ENCODE results near the gene AVL9. TPM values are rescaled to one million over a fixed set of nuclear protein-coding genes. Genes with fewer than 3 reads are reported as not detected.

The AVL9 gene
- polyA plus RNA-seq, 1 of the 3 experiments (the other 2 are of a cell fraction), result 8.9 TPM

GRCh38 chr7:32447218-32447617, 48.1 kb upstream of the AVL9 start:
- Histone ChIP-seq H3K4me3 (ENCODE audit: low read depth in 2 of 2, low read length in 1 of 2) (no peak overlapping the region), H3K9me2 (no peaks in the 10 kb centered on the region), H3F3A (replicated peaks; ENCODE audit: insufficient read depth) (no peaks in the 10 kb centered on the region), H4K20me1 (ENCODE audit: insufficient read depth) (no peaks in the 10 kb centered on the region), H2AFZ (ENCODE audit: low read depth) (no peak overlapping the region), H3K9ac (no peak overlapping the region), H3K4me2 (no peak overlapping the region), H3K27me3 (ENCODE audit: insufficient read depth) (peaks cover 12% of the 10 kb centered on the region; the same call in 1 of the 2 replicates), H3K36me3 (replicated peaks in 1 of 2; ENCODE audit: control insufficient read depth in 1 of 2, insufficient read depth in 2 of 2, low read length in 1 of 2) (no peaks in the 10 kb centered on the region), H3K79me2 (ENCODE audit: insufficient read depth) (no peaks in the 10 kb centered on the region), H3K9me3 (no peaks in the 10 kb centered on the region), H3K27ac (ENCODE audit: low read depth in 2 of 2, low read length in 1 of 2) (no peak overlapping the region), H3K4me1 (ENCODE audit: control insufficient read depth in 1 of 2, insufficient read depth in 2 of 2, low read depth in 1 of 2, low read length in 1 of 2) (no peaks in the 10 kb centered on the region)
- TF ChIP-seq TCF12 (IDR thresholded peaks at IDR 0.05) (no peak), ELF1 (IDR thresholded peaks at IDR 0.05) (no peak), CHD2 (IDR thresholded peaks at IDR 0.05; ENCODE audit: low read length, partially characterized antibody) (no peak), YY1 (IDR thresholded peaks at IDR 0.05; ENCODE audit: low read depth) (no peak), TEAD4 (IDR thresholded peaks at IDR 0.05; ENCODE audit: borderline replicate concordance, insufficient read depth) (no peak), NRF1 (IDR thresholded peaks at IDR 0.05; ENCODE audit: low read depth, low read length) (no peak), GATA2 (CRISPR knock-in tag; IDR thresholded peaks at IDR 0.05) (no peak), RCOR1 (IDR thresholded peaks at IDR 0.05; ENCODE audit: low read length) (no peak), JUND (IDR thresholded peaks at IDR 0.05) (no peak), CTCF (IDR thresholded peaks at IDR 0.05) (no peak), FOXM1 (IDR thresholded peaks at IDR 0.05; ENCODE audit: low read depth) (no peak), POLR2AphosphoS5 (IDR thresholded peaks at IDR 0.05; ENCODE audit: low read depth, low read length) (no peak), RAD21 (IDR thresholded peaks at IDR 0.05; ENCODE audit: low read length) (no peak), SMC3 (IDR thresholded peaks at IDR 0.05; ENCODE audit: low read depth, low read length) (no peak), RXRA (IDR thresholded peaks at IDR 0.05; ENCODE audit: borderline replicate concordance, low read depth) (no peak), MEF2A (IDR thresholded peaks at IDR 0.05; ENCODE audit: borderline replicate concordance, low read depth) (no peak)
- 7% methylated on average over 2 of the region's 2 CpGs for WGBS (ENCODE audit: low lambda C conversion rate)
- ChIA-PET CTCF (interaction anchor here (3.3 kb wide), 1 partner anchor 32 kb away, joined by 9 read pairs; no protein-coding TSS in a partner anchor), POLR2A (no interaction called here)
- no peak for DNase-seq

- Histone ChIP-seq H3K79me2 (ENCODE audit: insufficient read depth) (no peaks in the 10 kb centered on the region), H4K20me1 (ENCODE audit: insufficient read depth) (no peaks in the 10 kb centered on the region), H3K9ac (no peak overlapping the region), H3K9me3 (no peaks in the 10 kb centered on the region), H3K4me3 (ENCODE audit: low read depth in 2 of 2, low read length in 1 of 2) (no peak overlapping the region), H3K9me2 (no peaks in the 10 kb centered on the region), H2AFZ (ENCODE audit: low read depth) (no peak overlapping the region), H3K4me1 (ENCODE audit: control insufficient read depth in 1 of 2, insufficient read depth in 2 of 2, low read depth in 1 of 2, low read length in 1 of 2) (no peaks in the 10 kb centered on the region), H3F3A (replicated peaks; ENCODE audit: insufficient read depth) (no peaks in the 10 kb centered on the region), H3K4me2 (no peak overlapping the region), H3K27ac (ENCODE audit: low read depth in 2 of 2, low read length in 1 of 2) (no peak overlapping the region), H3K27me3 (ENCODE audit: insufficient read depth) (peaks cover 22% of the 10 kb centered on the region; the same call in 1 of the 2 replicates), H3K36me3 (replicated peaks in 1 of 2; ENCODE audit: control insufficient read depth in 1 of 2, insufficient read depth in 2 of 2, low read length in 1 of 2) (no peaks in the 10 kb centered on the region)
- 9% methylated on average over 8 of the region's 8 CpGs for WGBS (ENCODE audit: low lambda C conversion rate)
- ChIA-PET CTCF (no interaction called here), POLR2A (no interaction called here)
- TF ChIP-seq JUND (IDR thresholded peaks at IDR 0.05) (no peak), GATA2 (CRISPR knock-in tag; IDR thresholded peaks at IDR 0.05) (no peak), MAX (IDR thresholded peaks at IDR 0.05; ENCODE audit: low read depth) (no peak), CTCF (IDR thresholded peaks at IDR 0.05) (no peak), FOSL2 (IDR thresholded peaks at IDR 0.05; ENCODE audit: borderline replicate concordance, low read depth) (no peak), NFIC (IDR thresholded peaks at IDR 0.05; ENCODE audit: borderline replicate concordance) (no peak), RXRA (IDR thresholded peaks at IDR 0.05; ENCODE audit: borderline replicate concordance, low read depth) (no peak), POLR2AphosphoS5 (IDR thresholded peaks at IDR 0.05; ENCODE audit: low read depth, low read length) (no peak), SIN3A (IDR thresholded peaks at IDR 0.05; ENCODE audit: borderline replicate concordance, low read depth, low read length) (no peak), FOXJ3 (CRISPR knock-in tag; IDR thresholded peaks at IDR 0.05) (no peak)
- DNase-seq, result no peak
Measured at GRCh38 chr7:32453341-32454011, 41.8 kb upstream of the AVL9 start.
